ENCODE results near the gene RIMBP2.

Gene RIMBP2

GRCh38 chr12:130748786-130749185, 32.7 kb upstream of the RIMBP2 start:
- no peak overlapping the region for H2BK5ac ChIP-seq (ENCODE audit: low read length)
- no peak overlapping the region for H3K4ac ChIP-seq (ENCODE audit: low read depth, low read length)
- no peak overlapping the region for H2BK120ac ChIP-seq (ENCODE audit: low read depth, low read length)
- H3K56ac ChIP-seq (ENCODE audit: low read length), result no peak overlapping the region
- H3K23ac ChIP-seq (ENCODE audit: low read length), result no peak overlapping the region
- H3K27me3 ChIP-seq (ENCODE audit: insufficient read depth, low read length, poor library complexity), result no peaks in the 10 kb centered on the region
- H3K79me1 ChIP-seq (ENCODE audit: low read length), result no peaks in the 10 kb centered on the region
- no peak overlapping the region for H2AK5ac ChIP-seq (ENCODE audit: low read length)
- peaks cover 4% of the 10 kb centered on the region for H3K4me1 ChIP-seq (ENCODE audit: control insufficient read depth, low read depth, low read length)
- H3K18ac ChIP-seq (ENCODE audit: low read length), result no peak overlapping the region
- H2BK15ac ChIP-seq (replicated peaks; ENCODE audit: low read depth), result no peak overlapping the region
- no peak for DNase-seq
- no peak overlapping the region for H3K27ac ChIP-seq (ENCODE audit: low read depth, low read length)
- H3K4me3 ChIP-seq (ENCODE audit: low read length), result no peak overlapping the region
- no peaks in the 10 kb centered on the region for H3K36me3 ChIP-seq (ENCODE audit: control insufficient read depth, insufficient read depth, low read length)
- no peak overlapping the region for H3K4me2 ChIP-seq (ENCODE audit: low read length)
- no peak overlapping the region for H3K9ac ChIP-seq (ENCODE audit: low read length)
- no peak overlapping the region for H4K8ac ChIP-seq (ENCODE audit: low read depth, low read length)
- no CpG with 5 or more reads among the region's 10 CpGs for WGBS (ENCODE audit: extremely low coverage, insufficient coverage, low lambda C conversion rate)
- H4K5ac ChIP-seq (ENCODE audit: low read length), result no peak overlapping the region
- no peaks in the 10 kb centered on the region for H3K79me2 ChIP-seq (ENCODE audit: control insufficient read depth, insufficient read depth, low read length)

- peak; percentile 81 for DNase-seq
- Histone ChIP-seq H3K4me3 (ENCODE audit: low read length) (no peak overlapping the region), H3K4me2 (ENCODE audit: low read length) (no peak overlapping the region), H2AK5ac (ENCODE audit: low read length) (no peak overlapping the region), H3K79me1 (ENCODE audit: low read length) (no peaks in the 10 kb centered on the region), H4K8ac (ENCODE audit: low read depth, low read length) (no peak overlapping the region), H3K4me1 (ENCODE audit: control insufficient read depth, low read depth, low read length) (peaks cover 4% of the 10 kb centered on the region), H3K9ac (ENCODE audit: low read length) (no peak overlapping the region), H3K18ac (ENCODE audit: low read length) (no peak overlapping the region), H3K27ac (ENCODE audit: low read depth, low read length) (no peak overlapping the region), H3K79me2 (ENCODE audit: control insufficient read depth, insufficient read depth, low read length) (no peaks in the 10 kb centered on the region), H3K23ac (ENCODE audit: low read length) (no peak overlapping the region), H3K36me3 (ENCODE audit: control insufficient read depth, insufficient read depth, low read length) (no peaks in the 10 kb centered on the region), H4K5ac (ENCODE audit: low read length) (no peak overlapping the region), H2BK5ac (ENCODE audit: low read length) (no peak overlapping the region), H3K56ac (ENCODE audit: low read length) (no peak overlapping the region), H2BK15ac (replicated peaks; ENCODE audit: low read depth) (no peak overlapping the region), H3K27me3 (ENCODE audit: insufficient read depth, low read length, poor library complexity) (no peaks in the 10 kb centered on the region), H2BK120ac (ENCODE audit: low read depth, low read length) (no peak overlapping the region), H3K4ac (ENCODE audit: low read depth, low read length) (no peak overlapping the region)
- WGBS (ENCODE audit: extremely low coverage, insufficient coverage, low lambda C conversion rate), result no CpG with 5 or more reads among the region's 13 CpGs
These were observed 32.0 kb upstream of the RIMBP2 start for GRCh38 chr12:130747867-130748740.

GRCh38 chr12:130746546-130746945, 30.4 kb upstream of the RIMBP2 start:
- Histone ChIP-seq H3K4ac (ENCODE audit: low read depth, low read length) (no peak overlapping the region), H2BK120ac (ENCODE audit: low read depth, low read length) (no peak overlapping the region), H3K23ac (ENCODE audit: low read length) (no peak overlapping the region), H3K4me2 (ENCODE audit: low read length) (no peak overlapping the region), H3K4me3 (ENCODE audit: low read length) (no peak overlapping the region), H3K4me1 (ENCODE audit: control insufficient read depth, low read depth, low read length) (peaks cover 4% of the 10 kb centered on the region), H3K27me3 (ENCODE audit: insufficient read depth, low read length, poor library complexity) (no peaks in the 10 kb centered on the region), H3K36me3 (ENCODE audit: control insufficient read depth, insufficient read depth, low read length) (no peaks in the 10 kb centered on the region), H3K27ac (ENCODE audit: low read depth, low read length) (no peak overlapping the region), H3K79me1 (ENCODE audit: low read length) (no peaks in the 10 kb centered on the region), H2BK5ac (ENCODE audit: low read length) (no peak overlapping the region), H3K9ac (ENCODE audit: low read length) (no peak overlapping the region), H4K8ac (ENCODE audit: low read depth, low read length) (no peak overlapping the region), H3K79me2 (ENCODE audit: control insufficient read depth, insufficient read depth, low read length) (no peaks in the 10 kb centered on the region), H3K18ac (ENCODE audit: low read length) (no peak overlapping the region), H2BK15ac (replicated peaks; ENCODE audit: low read depth) (no peak overlapping the region), H3K56ac (ENCODE audit: low read length) (no peak overlapping the region), H4K5ac (ENCODE audit: low read length) (no peak overlapping the region), H2AK5ac (ENCODE audit: low read length) (no peak overlapping the region)
- DNase-seq, result no peak
- no CpG with 5 or more reads among the region's 9 CpGs for WGBS (ENCODE audit: extremely low coverage, insufficient coverage, low lambda C conversion rate)

- H2BK15ac ChIP-seq (replicated peaks; ENCODE audit: low read depth), result no peak overlapping the region
- no peaks in the 10 kb centered on the region for H3K79me1 ChIP-seq (ENCODE audit: low read length)
- no peak overlapping the region for H3K4me2 ChIP-seq (ENCODE audit: low read length)
- no peak overlapping the region for H2AK5ac ChIP-seq (ENCODE audit: low read length)
- no peak overlapping the region for H3K4me3 ChIP-seq (ENCODE audit: low read length)
- H2BK120ac ChIP-seq (ENCODE audit: low read depth, low read length), result no peak overlapping the region
- H3K18ac ChIP-seq (ENCODE audit: low read length), result no peak overlapping the region
- no peak overlapping the region for H3K4ac ChIP-seq (ENCODE audit: low read depth, low read length)
- H3K27ac ChIP-seq (ENCODE audit: low read depth, low read length), result no peak overlapping the region
- no peaks in the 10 kb centered on the region for H3K79me2 ChIP-seq (ENCODE audit: control insufficient read depth, insufficient read depth, low read length)
- H4K8ac ChIP-seq (ENCODE audit: low read depth, low read length), result no peak overlapping the region
- no peak overlapping the region for H3K9ac ChIP-seq (ENCODE audit: low read length)
- no peak overlapping the region for H3K23ac ChIP-seq (ENCODE audit: low read length)
- no peak overlapping the region for H3K56ac ChIP-seq (ENCODE audit: low read length)
- no peak overlapping the region for H4K5ac ChIP-seq (ENCODE audit: low read length)
- H3K27me3 ChIP-seq (ENCODE audit: insufficient read depth, low read length, poor library complexity), result no peaks in the 10 kb centered on the region
- 92% methylated on average over 2 of the region's 4 CpGs for WGBS (ENCODE audit: extremely low coverage, insufficient coverage, low lambda C conversion rate)
- H3K36me3 ChIP-seq (ENCODE audit: control insufficient read depth, insufficient read depth, low read length), result no peaks in the 10 kb centered on the region
- peaks cover 4% of the 10 kb centered on the region for H3K4me1 ChIP-seq (ENCODE audit: control insufficient read depth, low read depth, low read length)
- no peak for DNase-seq
- no peak overlapping the region for H2BK5ac ChIP-seq (ENCODE audit: low read length)
These were observed 29.8 kb upstream of the RIMBP2 start for GRCh38 chr12:130745921-130746320.

GRCh38 chr12:130744274-130744673, 28.2 kb upstream of the RIMBP2 start:
- Histone ChIP-seq H2BK15ac (replicated peaks; ENCODE audit: low read depth) (no peak overlapping the region), H3K79me2 (ENCODE audit: control insufficient read depth, insufficient read depth, low read length) (no peaks in the 10 kb centered on the region), H3K4ac (ENCODE audit: low read depth, low read length) (no peak overlapping the region), H3K4me2 (ENCODE audit: low read length) (no peak overlapping the region), H4K8ac (ENCODE audit: low read depth, low read length) (no peak overlapping the region), H4K5ac (ENCODE audit: low read length) (no peak overlapping the region), H3K27ac (ENCODE audit: low read depth, low read length) (no peak overlapping the region), H3K23ac (ENCODE audit: low read length) (no peak overlapping the region), H3K4me1 (ENCODE audit: control insufficient read depth, low read depth, low read length) (peaks cover 4% of the 10 kb centered on the region), H3K4me3 (ENCODE audit: low read length) (no peak overlapping the region), H3K56ac (ENCODE audit: low read length) (no peak overlapping the region), H3K9ac (ENCODE audit: low read length) (no peak overlapping the region), H3K79me1 (ENCODE audit: low read length) (no peaks in the 10 kb centered on the region), H3K27me3 (ENCODE audit: insufficient read depth, low read length, poor library complexity) (no peaks in the 10 kb centered on the region), H3K18ac (ENCODE audit: low read length) (no peak overlapping the region), H2BK5ac (ENCODE audit: low read length) (no peak overlapping the region), H2AK5ac (ENCODE audit: low read length) (no peak overlapping the region), H3K36me3 (ENCODE audit: control insufficient read depth, insufficient read depth, low read length) (no peaks in the 10 kb centered on the region), H2BK120ac (ENCODE audit: low read depth, low read length) (no peak overlapping the region)
- no CpG with 5 or more reads among the region's 5 CpGs for WGBS (ENCODE audit: extremely low coverage, insufficient coverage, low lambda C conversion rate)
- DNase-seq, result no peak

GRCh38 chr12:130743606-130744005, 27.5 kb upstream of the RIMBP2 start:
- H3K23ac ChIP-seq (ENCODE audit: low read length), result no peak overlapping the region
- no peak overlapping the region for H3K9ac ChIP-seq (ENCODE audit: low read length)
- H3K4ac ChIP-seq (ENCODE audit: low read depth, low read length), result no peak overlapping the region
- no peak overlapping the region for H2AK5ac ChIP-seq (ENCODE audit: low read length)
- H4K8ac ChIP-seq (ENCODE audit: low read depth, low read length), result no peak overlapping the region
- no peak for DNase-seq
- no peaks in the 10 kb centered on the region for H3K79me2 ChIP-seq (ENCODE audit: control insufficient read depth, insufficient read depth, low read length)
- H2BK120ac ChIP-seq (ENCODE audit: low read depth, low read length), result no peak overlapping the region
- WGBS (ENCODE audit: extremely low coverage, insufficient coverage, low lambda C conversion rate), result no CpG with 5 or more reads among the region's 5 CpGs
- H3K56ac ChIP-seq (ENCODE audit: low read length), result no peak overlapping the region
- no peaks in the 10 kb centered on the region for H3K27me3 ChIP-seq (ENCODE audit: insufficient read depth, low read length, poor library complexity)
- no peak overlapping the region for H3K4me2 ChIP-seq (ENCODE audit: low read length)
- H3K27ac ChIP-seq (ENCODE audit: low read depth, low read length), result no peak overlapping the region
- no peak overlapping the region for H2BK15ac ChIP-seq (replicated peaks; ENCODE audit: low read depth)
- no peak overlapping the region for H3K18ac ChIP-seq (ENCODE audit: low read length)
- no peak overlapping the region for H3K4me3 ChIP-seq (ENCODE audit: low read length)
- H2BK5ac ChIP-seq (ENCODE audit: low read length), result no peak overlapping the region
- no peak overlapping the region for H4K5ac ChIP-seq (ENCODE audit: low read length)
- peaks cover 4% of the 10 kb centered on the region for H3K4me1 ChIP-seq (ENCODE audit: control insufficient read depth, low read depth, low read length)
- no peaks in the 10 kb centered on the region for H3K79me1 ChIP-seq (ENCODE audit: low read length)
- no peaks in the 10 kb centered on the region for H3K36me3 ChIP-seq (ENCODE audit: control insufficient read depth, insufficient read depth, low read length)

Measured in mesendoderm (in vitro differentiated cells).